Pancreas (tissue), 10 donors: ENCODE results near the gene PAPPA. TPM values are rescaled to one million over a fixed set of nuclear protein-coding genes. Genes with fewer than 3 reads are reported as not detected.

Experiments
- ATAC-seq, 4 donors: fragments of 200-7000 bp; cut with Tn5 transposase; one replicate each; pipeline versions ENCODE4 v1.8.0 to v1.9.1; 2020; ENCODE audit warnings: mild to moderate bottlenecking in 4 of 4, moderate library complexity in 4 of 4
- DNase-seq, 6 donors: peaks; one replicate each; pipeline ENCODE4 v3.0.0-alpha.2; 2020
- FAIRE-seq: peaks from 2 replicates; lab custom pipeline; 2012; peaks lifted over from hg19 to GRCh38; lab: Jason Lieb, UNC
- H3K27ac ChIP-seq, 4 donors: fragments of 200-600 bp; sonication (generic); 1 replicate in 3 of 4; 2 replicates in 1 of 4; pipeline versions ENCODE4 v1.5.0 to v1.8.0; 2020
- H3K27me3 ChIP-seq, 4 donors: fragments of 200-600 bp; one replicate each; pipeline ENCODE4 v1.8.0; 2021
- H3K36me3 ChIP-seq, 3 donors: fragments of 200-600 bp; sonication (generic) in 1 of 3; one replicate each; pipeline versions ENCODE4 v1.5.0 to v1.8.0; 2020 to 2021
- H3K4me1 ChIP-seq, 3 donors: fragments of 200-600 bp; one replicate each; pipeline ENCODE4 v1.8.0; 2021
- H3K4me3 ChIP-seq, 4 donors: fragments of 200-600 bp; sonication (generic) in 2 of 4; one replicate each; pipeline versions ENCODE4 v1.5.0 to v1.8.0; 2020 to 2021
- H3K9me3 ChIP-seq, 4 donors: fragments of 200-600 bp; one replicate each; pipeline ENCODE4 v1.8.0; 2021
- CTCF ChIP-seq, 4 donors: fragments of 200-600 bp; sonication (generic) in 3 of 4; IDR thresholded peaks; one replicate each; pipeline versions ENCODE4 v1.5.0 to v1.8.0; 2021; ENCODE audit warnings: antibody characterized with exemption in 4 of 4
- WGBS, 2 donors: extraction: QIAGEN DNeasy Blood & Tissue Kit; methylation state at CpG; one replicate each; pipeline ENCODE4 v1.1.7; 2013; 5-methylcytosine and 5-hydroxymethylcytosine counted together
- intact Hi-C, 3 donors: fragments of 100-400 bp; cut with DNase I; formaldehyde crosslinking; loops; one replicate each; pipeline versions ENCODE4 v1.11.1 to v1.14.2; 2022
- polyA plus RNA-seq, 2 donors: library from polyadenylated mRNA; stranded (reverse); fragments of 200-250 nt; gene quantifications; one replicate each; pipeline ENCODE4 v1.2.3, GENCODE V29; 2013
- total RNA-seq, 6 donors: library from RNA; stranded (reverse); fragmentation: NEBNext Ultra II Directional in 4 of 6; extraction: Animal tissue kit (Norgen Biotek cat#: 25700) in 4 of 6; gene quantifications; one replicate each; pipeline versions ENCODE4 v1.2.1 to v1.2.4, GENCODE V29; 2021 to 2023
- donor health status: healthy with polysubstance abuse.
- donor health status: DM: no; HTN: no; CAD: no; lungs with moderate emphysema.
- donor health status: DM: no; HTN: no; CAD: no.
- donor health status: control.
- donor health status: control.
- donor health status: Bipolar disorder and iron deficiency.
- donor health status: DM: yes; HTN: yes; CAD: no.
- donor health status: DM: no; HTN: no; CAD: no.
- donor health status: DM: no; HTN: no; CAD: no.
- donor health status: DM: yes; HTN: yes; CAD: no.

The PAPPA gene
- total and polyA plus RNA-seq, 8 donors = 0.11 to 3.4 (median 0.76) TPM

GRCh38 chr9:116420993-116421538 is 267.5 kb downstream of the PAPPA start:
- H3K4me3 ChIP-seq = no peak overlapping the region
- WGBS, 2 donors = 87 to 94% methylated on average over 1 of the region's 1 CpG
- FAIRE-seq = no peak
- no peaks in the 10 kb centered on the region for H3K27me3 ChIP-seq
- H3K9me3 ChIP-seq = no peaks in the 10 kb centered on the region
- no peaks in the 10 kb centered on the region for H3K4me1 ChIP-seq
- TF ChIP-seq CTCF (IDR thresholded peaks at IDR 0.05) = no peak
- intact Hi-C loops = no loop called here
- ATAC-seq = no peak
- no peak for DNase-seq
- no peaks in the 10 kb centered on the region for H3K36me3 ChIP-seq
- H3K27ac ChIP-seq = no peak overlapping the region

GRCh38 chr9:116422119-116422979 is 268.8 kb downstream of the PAPPA start:
- Histone ChIP-seq H3K27me3 (no peaks in the 10 kb centered on the region), H3K4me3 (no peak overlapping the region), H3K9me3 (no peaks in the 10 kb centered on the region), H3K4me1 (no peaks in the 10 kb centered on the region), H3K36me3 (no peaks in the 10 kb centered on the region), H3K27ac (no peak overlapping the region)
- ATAC-seq (no peak), FAIRE-seq (no peak), DNase-seq (no peak)
- WGBS, 2 donors = 92% methylated on average over 5 of the region's 5 CpGs
- TF ChIP-seq CTCF (IDR thresholded peaks at IDR 0.05) = no peak
- intact Hi-C loops = no loop called here

GRCh38 chr9:116423149-116423548 is 269.6 kb downstream of the PAPPA start:
- DNase-seq (no peak), FAIRE-seq (no peak), ATAC-seq (no peak)
- no peaks in the 10 kb centered on the region for H3K9me3 ChIP-seq
- TF ChIP-seq CTCF (IDR thresholded peaks at IDR 0.05) = no peak
- H3K36me3 ChIP-seq = no peaks in the 10 kb centered on the region
- no peak overlapping the region for H3K4me3 ChIP-seq
- H3K27me3 ChIP-seq = no peaks in the 10 kb centered on the region
- no peak overlapping the region for H3K27ac ChIP-seq
- intact Hi-C loops = no loop called here
- no peaks in the 10 kb centered on the region for H3K4me1 ChIP-seq
- 84 to 89% methylated on average over 1 of the region's 1 CpG for WGBS, 2 donors

- H3K27ac ChIP-seq = no peak overlapping the region
- no peaks in the 10 kb centered on the region for H3K4me1 ChIP-seq
- no peaks in the 10 kb centered on the region for H3K27me3 ChIP-seq
- FAIRE-seq (no peak), ATAC-seq (no peak), DNase-seq (no peak)
- WGBS, 2 donors = 65 to 69% methylated on average over 2 of the region's 2 CpGs
- no peaks in the 10 kb centered on the region for H3K36me3 ChIP-seq
- TF ChIP-seq CTCF (IDR thresholded peaks at IDR 0.05) = no peak
- intact Hi-C loops = no loop called here
- H3K9me3 ChIP-seq = no peaks in the 10 kb centered on the region
- no peak overlapping the region for H3K4me3 ChIP-seq
Measured at GRCh38 chr9:116425244-116425643, 271.7 kb downstream of the PAPPA start.

DNA sequence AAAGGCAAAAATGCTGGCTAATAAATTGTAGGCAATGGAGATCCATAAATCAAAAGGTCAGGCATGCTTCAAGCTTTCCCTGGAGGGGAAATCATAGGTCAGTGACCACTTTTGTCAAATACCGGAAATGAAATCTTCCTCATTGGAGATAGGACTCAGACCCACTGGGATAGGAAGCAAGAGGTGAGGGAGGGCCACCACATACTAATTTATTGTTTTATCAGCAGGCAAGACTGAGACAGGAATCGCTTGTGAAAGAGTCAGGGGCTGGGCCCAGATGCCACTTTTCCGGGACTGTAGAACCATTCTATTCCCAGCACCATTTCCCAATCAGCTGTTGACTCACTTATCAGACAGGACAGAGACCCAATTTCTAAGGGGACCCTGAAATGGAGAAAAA is 277.3 kb downstream of the PAPPA start:
- Histone ChIP-seq H3K4me3 (no peak overlapping the region), H3K4me1 (no peaks in the 10 kb centered on the region), H3K27me3 (no peaks in the 10 kb centered on the region), H3K9me3 (no peaks in the 10 kb centered on the region), H3K27ac (no peak overlapping the region), H3K36me3 (no peaks in the 10 kb centered on the region)
- ATAC-seq (no peak), FAIRE-seq (no peak), DNase-seq (no peak)
- 90 to 92% methylated on average over 3 of the region's 3 CpGs for WGBS, 2 donors
- intact Hi-C loops = no loop called here
- TF ChIP-seq CTCF (IDR thresholded peaks at IDR 0.05) = no peak
